HG03558 (cell line): Measurements from ENCODE around the gene CFAP65.

Experiments used
- ATAC-seq: cut with Tn5 transposase; IDR thresholded peaks from one replicate; pipeline ENCODE4 v1.9.1; 2021; ENCODE audit warnings: moderate number of reproducible peaks; ENCODE audit not compliant: unreplicated experiment; ENCODE audit errors: extremely low read depth

CFAP65 gene

DNA sequence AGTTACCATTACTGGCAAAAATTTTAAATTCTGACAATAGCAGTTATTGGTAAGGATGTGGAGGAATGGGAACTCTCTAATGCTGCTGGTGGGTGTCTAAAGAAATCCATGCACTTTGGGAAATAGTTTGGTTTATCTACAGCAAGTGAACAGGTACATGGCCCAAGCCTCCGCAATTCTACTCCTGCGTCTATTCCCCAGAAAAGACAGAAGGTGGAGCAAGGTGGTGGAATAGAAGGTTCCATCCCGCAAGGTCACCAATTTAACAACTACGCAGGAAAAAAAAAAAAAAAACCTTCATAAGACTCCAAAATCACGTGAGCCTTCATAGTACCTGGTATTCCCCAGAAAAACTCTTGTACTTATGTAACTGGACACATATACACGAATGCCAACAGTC lies 6.5 kb downstream of the CFAP65 start:
- ATAC-seq, result no peak

DNA sequence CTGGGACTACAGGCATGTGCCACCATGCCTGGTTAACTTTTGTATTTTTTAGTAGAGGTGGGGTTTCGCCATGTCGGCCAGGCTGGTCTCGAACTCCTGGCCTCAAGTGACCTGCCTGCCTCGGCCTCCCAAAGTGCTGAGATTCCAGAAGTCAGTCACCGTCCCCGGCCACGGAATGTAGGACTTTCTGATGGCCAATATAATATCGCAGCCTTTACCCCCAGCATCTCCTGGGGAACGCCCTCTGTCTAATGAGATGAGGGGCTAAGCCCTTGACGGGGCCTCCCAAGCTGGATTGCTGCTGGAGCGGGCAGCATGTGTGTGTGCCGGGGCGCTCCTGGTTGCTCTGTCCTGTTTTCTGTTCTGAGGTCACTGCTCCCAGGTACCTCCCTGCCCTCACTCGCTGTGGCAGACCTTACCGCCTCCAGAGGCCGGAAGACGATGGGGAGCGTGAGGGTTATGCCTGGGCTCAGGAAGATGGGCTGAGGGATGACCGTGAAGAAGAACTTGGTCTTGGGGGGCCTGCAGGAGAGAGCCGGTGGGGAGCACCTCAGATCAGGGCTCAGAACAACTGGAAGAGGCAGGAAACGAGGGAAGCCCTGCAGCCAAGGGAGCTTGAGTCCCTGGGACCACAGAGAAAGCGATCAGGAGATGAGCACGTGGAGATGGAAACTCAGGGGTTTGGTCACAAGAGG lies 9.1 kb downstream of the CFAP65 start:
- ATAC-seq, result no peak

DNA sequence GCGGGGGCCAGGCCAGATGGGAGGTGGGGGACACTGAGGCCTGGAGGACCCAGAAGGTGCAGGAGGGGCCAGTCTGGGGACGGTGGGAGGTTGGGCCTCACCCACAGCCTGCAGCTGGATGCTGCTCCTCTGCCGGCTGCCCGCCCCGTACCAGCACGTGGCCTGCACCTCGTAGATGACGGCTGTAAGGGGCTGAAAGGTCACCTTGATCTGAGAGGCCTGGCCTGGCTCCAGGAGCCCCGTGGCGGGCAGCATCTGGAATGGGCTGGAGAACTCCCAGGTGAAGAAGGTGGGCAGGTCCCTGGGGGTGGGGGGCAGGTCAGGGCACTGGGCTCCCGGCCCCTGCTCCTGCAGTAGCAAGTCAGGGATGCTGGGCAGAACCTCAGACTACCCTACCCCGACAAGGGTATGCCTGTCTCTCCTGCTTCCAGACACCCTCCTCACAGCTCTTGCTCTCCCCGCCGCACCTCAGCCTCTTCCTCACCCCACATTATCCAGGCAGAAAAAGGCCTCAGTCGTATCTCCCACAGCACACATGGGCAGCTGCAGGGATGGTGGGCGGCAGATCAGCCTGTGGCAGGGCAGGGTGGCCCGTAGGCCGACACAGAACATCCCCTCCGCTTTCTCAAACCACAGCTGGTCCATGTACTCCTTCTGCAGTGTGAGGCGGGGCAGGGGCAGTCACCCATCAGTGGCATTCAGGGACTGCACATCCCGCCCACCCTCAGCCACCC lies 10.1 kb downstream of the CFAP65 start:
- ATAC-seq, result no peak

DNA sequence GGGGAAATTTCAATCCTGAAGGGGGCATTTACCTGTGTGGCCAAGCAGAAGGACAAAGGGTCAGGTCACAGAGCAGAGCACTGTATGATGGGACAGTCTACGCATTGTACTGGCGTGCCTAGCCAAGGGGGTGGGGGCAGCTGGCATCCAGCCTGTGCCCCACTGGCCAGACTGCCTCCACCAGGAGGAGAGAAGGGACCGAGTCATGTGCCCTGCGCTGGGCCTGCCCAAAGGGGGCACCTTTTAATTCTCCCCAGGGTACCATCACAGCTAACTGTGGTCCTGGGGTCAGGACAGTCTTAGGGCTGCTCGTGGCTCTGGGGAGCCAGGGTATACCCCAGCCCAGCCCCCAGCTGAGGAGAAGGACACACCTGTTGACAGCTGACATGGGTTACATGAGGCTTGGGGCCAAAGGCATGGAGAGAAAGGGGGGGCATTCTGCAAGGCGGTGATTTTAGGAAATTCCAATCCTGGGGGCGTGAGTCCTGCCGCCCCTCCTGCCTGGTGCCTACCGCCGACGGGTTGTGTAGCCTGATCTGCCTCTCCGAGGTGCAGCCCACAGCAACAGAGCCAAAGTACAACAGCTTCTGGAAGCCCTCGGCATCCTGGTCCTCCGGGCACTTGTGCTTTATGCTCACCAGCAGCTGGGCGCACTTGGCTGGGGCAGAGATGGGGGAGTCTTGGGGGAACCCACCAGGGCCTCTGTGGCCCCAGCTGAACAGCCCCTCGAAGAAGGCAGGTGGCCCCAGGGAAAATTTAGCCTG lies 11.0 kb downstream of the CFAP65 start:
- ATAC-seq, result no peak

DNA sequence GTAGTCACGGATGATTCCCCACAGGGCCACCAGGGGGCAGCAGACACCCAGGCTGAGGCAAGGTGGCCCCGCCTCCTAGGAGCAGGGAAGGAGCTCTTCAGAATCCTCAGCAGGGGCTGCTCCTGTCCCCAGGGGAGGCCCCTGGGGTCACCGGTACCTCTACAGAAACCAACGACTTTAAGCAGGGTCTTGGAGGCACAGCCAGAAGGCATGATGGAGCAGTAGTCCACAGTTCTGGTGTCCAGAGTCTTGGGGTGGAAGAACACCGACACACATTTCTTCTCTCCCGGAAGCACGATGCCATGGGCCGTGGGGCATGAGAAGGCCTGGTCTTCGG lies 11.5 kb downstream of the CFAP65 start:
- no peak for ATAC-seq

DNA sequence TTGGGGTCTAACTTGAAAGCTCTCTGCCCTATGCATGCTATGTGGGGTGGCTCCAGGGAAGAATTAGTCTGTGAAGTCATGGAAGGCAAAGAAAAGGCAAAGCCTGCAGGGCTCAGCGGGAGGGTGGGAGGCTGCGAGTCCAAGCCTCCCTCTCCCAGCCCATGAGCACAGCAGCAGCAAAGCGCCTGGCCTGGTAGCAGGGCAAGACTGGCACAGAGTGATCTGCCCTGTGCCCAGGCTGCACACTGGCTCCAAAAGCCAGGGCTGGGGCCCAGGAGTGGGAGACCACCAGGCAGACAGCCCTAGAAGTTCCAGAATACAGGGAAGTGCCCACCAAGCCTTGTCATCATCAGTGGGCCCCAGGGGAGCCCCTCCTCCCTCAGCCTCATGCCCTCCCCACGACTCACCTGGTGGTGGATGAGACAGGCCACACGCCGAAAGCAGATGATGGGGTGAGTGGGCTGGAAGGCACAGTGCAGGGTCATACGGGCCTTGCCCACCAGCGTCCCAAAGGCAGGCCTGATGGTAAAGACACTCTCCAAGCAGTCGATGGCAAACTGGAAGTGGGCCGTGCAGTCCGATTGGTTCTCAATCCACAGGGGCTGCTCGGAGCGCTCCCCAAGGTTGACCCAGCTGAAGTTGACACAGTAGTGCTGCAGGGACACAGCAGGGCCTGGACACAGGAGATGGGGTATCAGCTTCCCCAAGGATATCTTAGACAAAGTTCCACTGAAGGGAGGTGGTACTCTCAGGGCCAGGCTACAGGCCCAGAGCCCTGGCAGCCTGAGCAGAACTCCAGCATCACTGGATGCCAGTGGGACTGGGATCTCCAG lies 12.1 kb downstream of the CFAP65 start:
- ATAC-seq, result no peak

DNA sequence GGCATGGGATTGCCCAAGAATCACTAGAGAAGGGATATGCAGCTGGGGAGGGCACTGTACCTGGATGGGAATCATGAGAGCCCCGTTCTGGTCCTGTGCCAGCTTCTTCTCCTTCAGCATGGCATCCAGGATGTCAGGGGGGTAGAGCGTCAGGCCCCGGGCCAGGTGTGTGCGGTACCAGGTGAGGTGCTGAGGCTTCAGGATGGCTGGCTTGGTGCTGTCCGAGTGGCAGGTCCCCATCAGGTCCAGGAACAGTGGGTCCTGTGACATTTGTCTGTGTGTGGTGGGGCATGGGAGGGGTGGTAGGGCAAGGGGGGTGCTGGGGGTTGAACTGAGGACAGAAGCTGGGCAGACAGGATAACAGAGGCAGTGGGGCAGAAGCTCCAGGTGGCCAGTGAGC lies 13.2 kb downstream of the CFAP65 start:
- no peak for ATAC-seq

DNA sequence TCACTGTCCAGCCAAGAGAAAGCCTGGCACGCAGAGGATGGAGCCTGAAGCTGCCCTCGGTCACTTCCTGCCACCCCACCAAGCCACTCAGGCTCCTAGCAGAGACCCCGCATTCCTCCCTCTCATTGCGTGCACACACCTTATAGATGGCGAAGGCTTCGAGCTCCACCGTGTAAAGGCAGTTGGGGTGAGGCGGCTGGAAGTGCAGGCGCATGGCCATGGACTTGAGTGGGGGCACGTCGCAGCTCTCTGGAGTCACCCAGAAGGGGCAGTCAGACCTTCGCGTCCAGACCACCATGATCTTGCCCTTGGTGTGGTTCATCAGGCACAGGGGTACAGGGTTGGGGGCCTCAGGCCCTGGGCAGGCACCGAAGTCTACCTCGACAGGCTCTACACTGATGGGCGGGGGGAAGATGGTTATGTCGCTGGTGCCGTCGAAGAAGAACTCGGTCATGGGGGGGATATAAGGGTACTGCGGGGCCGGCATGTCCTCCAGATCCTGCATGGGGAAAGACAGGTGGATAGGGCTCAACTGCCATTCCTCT lies 13.7 kb downstream of the CFAP65 start:
- no peak for ATAC-seq

DNA sequence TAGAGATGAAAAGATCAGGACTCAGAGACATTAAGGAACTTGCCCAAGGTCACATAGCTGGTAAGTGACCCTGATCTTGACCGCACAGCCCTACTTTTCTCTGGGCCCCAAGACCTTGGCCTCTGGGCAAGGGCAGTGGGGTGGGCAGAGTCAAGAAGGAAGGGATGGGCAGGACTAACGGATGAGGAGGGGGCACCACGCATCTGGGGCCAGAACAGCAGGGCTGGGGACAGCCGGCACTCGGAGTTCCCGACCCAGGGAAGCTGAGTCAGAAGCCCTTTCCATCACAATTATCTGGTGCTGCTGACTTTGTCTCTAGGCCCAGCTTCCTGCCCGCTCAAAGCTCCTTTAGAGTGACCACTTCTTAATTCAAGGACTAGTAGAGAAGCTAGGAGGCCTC lies 14.4 kb downstream of the CFAP65 start:
- no peak for ATAC-seq

DNA sequence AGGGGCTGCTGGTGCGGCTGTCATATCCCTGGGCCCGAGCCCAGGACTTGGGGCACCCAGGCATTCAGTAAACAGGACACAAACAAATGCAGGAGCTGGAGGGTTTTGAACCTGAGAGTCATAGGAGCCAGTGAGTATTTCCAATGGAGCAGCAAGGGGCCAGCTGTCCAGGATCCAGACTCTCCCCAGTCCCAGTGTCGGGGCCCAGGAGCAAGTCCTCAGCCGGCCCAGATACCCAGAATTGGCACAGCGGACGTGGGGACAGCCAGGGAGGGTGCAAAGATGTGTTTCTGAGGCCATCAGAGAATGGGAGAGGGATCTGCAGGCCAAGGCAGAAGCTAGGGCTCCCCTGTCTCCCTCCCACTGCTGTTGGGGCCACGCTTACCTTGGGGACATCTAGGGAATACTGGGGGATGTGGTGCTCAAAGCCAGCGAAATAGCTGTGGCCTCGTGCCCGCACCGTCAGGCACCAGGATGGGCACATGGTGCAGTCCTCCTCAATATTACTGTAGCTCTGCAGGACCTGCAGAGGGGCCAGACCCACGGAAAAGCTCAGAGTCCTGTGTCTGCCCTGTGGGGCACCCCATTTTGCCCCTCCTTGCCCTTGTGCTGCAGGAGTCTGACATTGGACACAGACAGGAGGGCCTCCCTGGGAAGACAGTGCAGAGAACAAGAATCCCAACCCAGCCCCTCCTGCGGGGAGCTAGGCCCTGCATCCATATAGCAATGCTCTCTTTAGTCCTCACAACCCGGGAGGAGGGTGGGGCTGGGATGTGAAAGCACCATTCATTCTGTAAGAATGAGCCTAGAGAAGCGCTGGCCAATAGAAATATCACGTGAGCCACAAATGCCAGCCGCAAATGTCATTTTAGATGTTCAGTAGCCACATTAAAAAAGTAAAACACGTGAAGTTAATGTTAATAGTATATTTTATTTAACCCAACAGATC lies 15.4 kb downstream of the CFAP65 start:
- no peak for ATAC-seq

DNA sequence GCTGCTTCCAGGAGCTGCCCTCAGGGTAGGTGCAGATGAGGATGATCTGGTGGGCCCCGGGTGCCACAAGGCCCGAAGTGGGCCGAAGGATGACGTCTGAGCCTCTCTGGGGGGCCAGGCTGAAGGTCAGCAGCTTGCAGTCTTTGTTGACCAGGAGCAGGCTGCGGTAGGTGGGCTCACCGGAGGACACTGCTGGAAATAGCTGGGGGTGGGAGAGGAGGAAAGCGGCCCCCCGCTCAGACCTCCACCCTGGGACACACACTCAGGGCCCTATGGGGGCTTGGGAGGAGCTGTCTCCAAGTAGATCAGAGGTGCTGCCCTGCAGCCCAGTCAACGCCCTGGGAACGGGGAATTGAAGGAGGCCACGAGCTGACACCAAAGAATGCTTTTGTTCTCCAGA lies 17.3 kb downstream of the CFAP65 start:
- no peak for ATAC-seq

DNA sequence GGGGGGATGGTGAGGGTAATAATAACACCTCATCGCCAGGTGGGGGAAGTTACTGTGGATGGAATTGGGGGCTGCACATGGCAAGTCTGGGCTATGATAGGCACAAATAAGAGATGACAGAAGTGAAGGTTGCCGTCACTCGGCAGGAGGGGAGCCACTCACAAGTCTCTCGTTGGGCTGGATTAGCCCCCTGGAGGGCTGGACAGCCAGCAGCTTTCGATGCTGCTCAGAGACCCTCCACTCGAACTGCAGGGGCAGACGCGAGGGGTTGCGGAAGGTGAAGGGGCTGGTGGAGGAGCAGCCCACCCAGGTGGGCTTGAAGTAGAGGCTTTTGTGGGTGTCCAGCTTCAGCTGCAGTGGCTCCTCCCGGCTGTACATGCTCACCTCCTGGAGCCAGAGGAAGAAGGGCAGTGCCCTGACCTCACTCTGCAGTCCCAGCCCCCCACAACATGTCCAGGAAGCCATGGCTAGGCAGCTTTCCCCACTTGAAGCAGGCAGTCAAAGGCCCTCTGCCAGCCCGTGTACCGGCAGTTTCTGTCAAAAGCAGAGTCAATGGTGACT lies 18.2 kb downstream of the CFAP65 start:
- ATAC-seq, result no peak

DNA sequence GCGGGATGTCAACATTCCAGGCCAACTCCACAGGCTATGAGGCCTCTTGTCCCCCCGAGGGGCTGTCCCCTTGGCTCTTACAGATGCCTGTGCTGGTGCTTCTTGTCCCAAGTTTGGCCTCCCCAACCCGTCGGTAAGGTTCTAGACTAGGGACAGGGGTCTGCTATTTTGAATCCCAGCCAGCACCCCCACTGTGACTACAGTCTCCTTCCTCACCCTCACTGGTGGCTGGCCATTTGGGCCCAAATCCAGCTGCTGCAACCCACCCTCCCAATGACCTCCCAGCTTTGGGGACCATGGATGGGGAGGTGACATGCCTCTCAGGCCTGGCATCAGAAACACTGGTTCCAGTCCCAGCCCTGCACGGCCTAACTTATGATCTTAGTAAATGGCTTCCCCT lies 18.7 kb downstream of the CFAP65 start:
- no peak for ATAC-seq

DNA sequence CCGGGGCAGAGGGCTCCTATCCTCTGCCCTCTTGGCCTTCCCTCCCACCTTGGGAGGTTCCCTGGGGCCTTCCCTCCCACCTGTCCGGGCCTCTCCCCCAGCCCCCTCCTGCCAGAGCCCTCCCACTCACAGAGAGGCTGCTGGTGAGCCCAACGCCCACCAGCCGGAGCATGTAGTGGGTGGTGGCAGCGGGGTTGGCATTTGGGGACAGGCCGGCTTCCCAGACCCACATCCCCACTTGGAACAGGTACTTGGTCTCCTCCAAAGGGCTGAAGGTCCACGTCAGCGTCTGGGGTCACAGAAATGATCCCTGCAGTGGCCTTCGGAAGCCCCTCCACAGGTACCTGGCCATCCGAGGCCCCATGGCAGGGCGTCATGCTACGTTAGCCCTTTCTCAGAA lies 19.3 kb downstream of the CFAP65 start:
- no peak for ATAC-seq

DNA sequence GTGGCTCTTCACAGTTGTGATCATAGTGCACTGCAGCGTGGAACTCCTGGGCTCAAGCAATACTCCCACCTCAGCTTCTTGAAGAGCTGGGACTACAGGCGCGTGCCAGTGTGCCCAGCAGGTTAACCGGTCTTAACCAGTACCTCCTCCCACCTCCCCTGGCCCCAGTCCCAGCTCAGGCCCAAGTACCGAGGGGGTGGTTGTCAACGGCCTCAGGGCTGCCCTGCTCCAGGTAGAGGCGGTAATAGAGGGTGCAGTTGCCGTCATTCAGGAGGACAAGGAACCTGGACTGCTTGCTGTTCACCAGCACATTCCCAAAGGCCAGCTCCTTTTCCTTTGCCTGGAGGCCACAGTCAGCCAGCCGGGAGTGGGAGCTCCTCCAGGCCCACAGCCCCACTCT lies 19.7 kb downstream of the CFAP65 start:
- ATAC-seq, result no peak

DNA sequence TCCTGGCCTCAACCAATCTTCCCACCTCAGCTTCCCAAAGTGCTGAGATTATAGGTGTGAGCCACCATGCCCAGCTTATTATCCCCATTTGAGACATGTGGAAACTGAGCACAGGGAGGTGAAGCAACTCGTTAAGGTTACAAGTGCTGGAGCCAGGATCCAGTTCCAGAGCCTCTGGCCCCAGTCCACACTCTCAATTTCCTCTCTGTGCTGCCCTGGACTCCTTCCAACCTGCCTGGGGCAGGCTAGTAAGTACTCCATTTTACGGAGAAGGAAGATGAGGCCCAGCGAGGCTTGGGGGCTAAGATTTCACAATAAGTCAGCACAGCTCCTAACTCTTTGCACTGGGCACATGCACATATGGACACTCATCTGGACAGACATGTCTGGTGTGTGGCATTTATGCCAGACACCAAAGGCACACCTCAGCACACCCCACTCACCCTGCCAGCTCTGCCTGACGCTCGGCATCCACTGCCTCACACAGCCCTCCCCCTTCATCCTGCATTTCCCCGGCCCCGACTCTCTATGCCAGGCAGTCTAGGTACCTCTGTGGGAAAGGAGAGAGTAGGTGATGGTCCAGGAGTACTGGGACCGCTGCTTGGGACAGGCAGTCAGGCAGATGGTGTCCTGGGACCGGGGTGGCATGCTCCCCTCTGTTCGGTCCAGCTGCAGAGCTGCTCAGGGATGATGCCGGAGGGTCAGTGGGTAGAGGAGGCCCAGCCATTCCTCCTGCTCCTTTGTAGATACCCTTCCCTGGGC lies 20.5 kb downstream of the CFAP65 start:
- ATAC-seq, result no peak

DNA sequence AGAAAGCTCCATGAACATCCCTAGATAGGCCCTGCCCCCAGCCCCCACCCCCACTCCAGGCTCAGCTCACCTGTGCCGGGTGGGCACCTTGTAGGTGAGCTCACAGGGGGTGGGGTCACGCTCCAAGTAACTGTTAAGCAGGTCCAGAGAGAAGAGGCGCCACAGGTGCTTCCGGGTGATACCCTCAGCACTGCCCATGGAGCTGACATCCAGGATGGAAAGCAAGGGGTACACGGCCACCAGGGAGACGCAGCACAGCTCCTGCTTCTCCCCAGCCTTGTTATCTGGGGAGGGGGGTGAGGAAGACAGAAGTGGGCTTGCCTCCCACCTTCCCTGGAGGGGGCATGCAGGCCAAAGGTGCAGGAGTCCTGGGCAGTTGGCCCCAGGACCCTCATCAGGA lies 21.9 kb downstream of the CFAP65 start:
- no peak for ATAC-seq

DNA sequence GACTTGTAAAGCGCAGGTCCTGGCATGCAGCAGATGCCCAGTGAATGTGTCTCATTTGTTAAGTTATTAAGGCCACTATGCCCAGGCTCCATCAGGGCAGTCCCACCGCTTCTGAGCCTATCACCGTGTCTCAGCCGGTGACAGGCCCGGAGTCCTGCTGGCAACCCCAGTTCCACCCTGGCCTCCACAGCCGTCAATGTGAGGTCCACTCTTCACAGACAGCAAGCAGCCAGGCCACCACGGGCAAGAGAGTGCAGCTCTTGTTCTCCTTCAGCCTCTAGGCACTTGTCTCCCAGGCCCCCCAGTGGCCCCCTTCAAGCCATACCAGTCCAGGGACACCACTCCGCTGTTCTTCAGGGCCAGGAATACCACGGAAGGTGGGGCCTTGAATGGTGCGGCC lies 22.6 kb downstream of the CFAP65 start:
- ATAC-seq, result no peak
